Smooth muscle cell of the pulmonary artery (primary cell): ENCODE measurements around the gene LCE6A. TPM values are rescaled to one million over a fixed set of nuclear protein-coding genes. Genes with fewer than 3 reads are reported as not detected.

Experiments used
- total RNA-seq: library from RNA; depleted of rRNA; stranded (reverse); fragments of >200 nt; gene quantifications from 2 replicates; pipeline ENCODE4 v1.2.3, GENCODE V29; 2014

LCE6A gene
- not detected in 2 replicates for total RNA-seq

GRCh38 chr1:152842556-152842955 is at the start of gene LCE6A:
TSS of gene LCE6A (plus strand) at chr1:152842856. CDS start at chr1:152843521, 665 bp downstream.

GRCh38 chr1:152796421-152796820 is 46.2 kb upstream of the LCE6A start, which contains the start of gene LCE1D:
TSS of gene LCE1D (plus strand) at chr1:152796721. CDS start at chr1:152797795, 1,074 bp downstream.

GRCh38 chr1:152806576-152806975 is 36.1 kb upstream of the LCE6A start, which contains the start of gene LCE1C:
TSS of gene LCE1C (minus strand) at chr1:152806651. CDS start at chr1:152805478, 1,173 bp downstream.

GRCh38 chr1:152811671-152812070 is 31.0 kb upstream of the LCE6A start, which contains the start of gene LCE1B:
TSS of gene LCE1B (plus strand) at chr1:152811971. CDS start at chr1:152812447, 476 bp downstream.

GRCh38 chr1:152827173-152827572 is 15.5 kb upstream of the LCE6A start, which contains the start of gene LCE1A:
TSS of gene LCE1A (plus strand) at chr1:152827473. CDS start at chr1:152827473, 0 bp downstream.

GRCh38 chr1:152859696-152860095 is 17.0 kb downstream of the LCE6A start, which contains the start of gene LCE7A:
TSS of gene LCE7A (plus strand) at chr1:152859996. CDS start at chr1:152860698, 702 bp downstream.

GRCh38 chr1:152878042-152878441 is 35.4 kb downstream of the LCE6A start, which contains the start of gene SMCP:
TSS of gene SMCP (plus strand) at chr1:152878322. CDS start at chr1:152884423, 6,101 bp downstream.

Other genes starting within 250 kb of the LCE6A start
- not detected in 2 replicates for gene LCE3C, start 242.6 kb upstream of the LCE6A start, total RNA-seq
- gene LCE3B, start 229.0 kb upstream of the LCE6A start, total RNA-seq = not detected in 2 replicates
- gene LCE3A, start 219.8 kb upstream of the LCE6A start, total RNA-seq = not detected in 2 replicates
- gene LCE2D, start 179.5 kb upstream of the LCE6A start, total RNA-seq = not detected in 2 replicates
- not detected in 2 replicates for gene LCE2C, start 167.6 kb upstream of the LCE6A start, total RNA-seq
- gene LCE2B, start 156.7 kb upstream of the LCE6A start, total RNA-seq = not detected in 2 replicates
- not detected in 2 replicates for gene LCE2A, start 144.5 kb upstream of the LCE6A start, total RNA-seq
- gene LCE4A, start 134.7 kb upstream of the LCE6A start, total RNA-seq = not detected in 2 replicates
- not detected in 2 replicates for gene KPRP, start 84.8 kb upstream of the LCE6A start, total RNA-seq
- not detected in 2 replicates for gene LCE1F, start 67.7 kb upstream of the LCE6A start, total RNA-seq
- not detected in 2 replicates for gene LCE1E, start 56.6 kb upstream of the LCE6A start, total RNA-seq
- not detected in 2 replicates for gene LCE1D, start 46.1 kb upstream of the LCE6A start, total RNA-seq
- gene LCE1C, start 36.2 kb upstream of the LCE6A start, total RNA-seq = not detected in 2 replicates
- gene LCE1B, start 30.9 kb upstream of the LCE6A start, total RNA-seq = not detected in 2 replicates
- not detected in 2 replicates for gene LCE1A, start 15.4 kb upstream of the LCE6A start, total RNA-seq
- gene LCE7A, start 17.1 kb downstream of the LCE6A start, total RNA-seq = not detected in 2 replicates
- not detected in 2 replicates for gene SMCP, start 35.5 kb downstream of the LCE6A start, total RNA-seq
- not detected in 2 replicates for gene IVL, start 65.7 kb downstream of the LCE6A start, total RNA-seq
- not detected in 2 replicates for gene SPRR5, start 104.3 kb downstream of the LCE6A start, total RNA-seq
- gene SPRR4, start 127.8 kb downstream of the LCE6A start, total RNA-seq = not detected in 2 replicates
- gene SPRR1A, start 141.2 kb downstream of the LCE6A start, total RNA-seq = not detected in 2 replicates
- not detected in 2 replicates for gene SPRR3, start 158.9 kb downstream of the LCE6A start, total RNA-seq
- gene SPRR1B, start 188.3 kb downstream of the LCE6A start, total RNA-seq = not detected in 2 replicates
- not detected in 2 replicates for gene SPRR2D, start 198.3 kb downstream of the LCE6A start, total RNA-seq
- gene SPRR2A, start 214.7 kb downstream of the LCE6A start, total RNA-seq = not detected in 2 replicates
- gene SPRR2B, start 228.8 kb downstream of the LCE6A start, total RNA-seq = not detected in 2 replicates